Measurements from ENCODE around the gene TTLL8. TPM values are rescaled to one million over a fixed set of nuclear protein-coding genes. Genes with fewer than 3 reads are reported as not detected.

Gene TTLL8
- not detected in 2 replicates for polyA plus RNA-seq (2012; rRNA removed)
- polyA plus RNA-seq (2012; cell fraction: cytosol; rRNA removed): not detected in 2 replicates
- polyA plus RNA-seq (2012; cell fraction: nucleus; rRNA removed): not detected in 2 replicates

DNA sequence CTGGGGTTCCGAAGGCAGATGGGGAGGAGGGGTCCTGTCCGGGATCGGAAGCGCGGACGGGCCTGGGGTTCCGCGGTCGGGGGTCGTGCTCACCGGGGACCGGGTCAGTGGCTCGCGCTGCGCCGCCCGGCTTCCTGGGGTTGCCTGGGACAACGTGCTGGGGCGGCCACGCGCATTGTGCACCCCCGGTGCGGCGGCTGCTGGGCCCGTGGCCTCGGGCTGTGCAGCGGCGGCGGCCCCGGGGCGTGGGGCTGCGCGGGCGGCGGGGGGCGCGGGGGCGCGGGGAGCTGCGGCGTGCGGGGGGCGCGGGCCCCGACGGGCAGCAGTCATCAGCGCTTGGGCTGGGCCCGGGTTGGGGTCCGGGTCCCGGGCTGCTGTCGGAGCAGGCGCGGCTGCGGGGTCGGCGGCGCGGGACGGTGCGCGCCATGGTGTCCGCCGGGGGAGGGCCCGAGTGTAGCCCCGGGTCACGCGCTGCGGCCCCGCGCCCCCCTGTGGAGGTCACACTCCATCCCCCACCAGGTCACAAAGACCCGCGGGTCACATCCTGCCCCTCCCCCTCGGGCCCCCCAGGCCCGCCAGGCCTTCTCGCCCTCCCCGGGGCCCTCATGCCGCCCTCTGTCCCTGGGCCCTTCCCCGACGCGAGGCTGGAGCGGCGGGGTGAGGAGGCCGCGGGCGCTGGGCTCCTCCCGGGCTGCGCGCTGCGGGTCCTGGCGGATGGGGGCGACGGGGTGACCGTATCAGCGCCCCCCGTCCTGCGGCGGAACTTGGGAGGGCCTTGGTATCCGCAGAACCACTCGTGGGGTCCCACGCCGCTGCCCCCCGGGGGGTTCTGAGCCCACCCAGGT, at the start of gene TTLL8:
Gene TTLL8, minus strand, starts transcription at position 238 of the 845 bp plus-strand sequence.
- no peaks in the 10 kb centered on the region for H3K9me3 ChIP-seq
- ChIA-PET POLR2A (no interaction called here), CTCF (interaction anchor here (0.7 to 2.4 kb wide), 4 partner anchors 28 to 128 kb away, joined by 3 to 15 read pairs (median 4); no protein-coding TSS in a partner anchor)
- H3K4me3 ChIP-seq (ENCODE audit: low read depth in 2 of 2, low read length in 1 of 2): no peak within 1 kb of the TSS; a peak in 1 of 4 replicates
- H3K9me2 ChIP-seq: no peaks in the 10 kb centered on the region
- no peaks in the 10 kb centered on the region for H4K20me1 ChIP-seq (ENCODE audit: insufficient read depth)
- DNase-seq: peak; percentile 68
- no peaks in the 10 kb centered on the region for H3K79me2 ChIP-seq (ENCODE audit: insufficient read depth)
- no peaks in the 10 kb centered on the region for H3K36me3 ChIP-seq (replicated peaks in 1 of 2; ENCODE audit: control insufficient read depth in 1 of 2, insufficient read depth in 2 of 2, low read length in 1 of 2)
- H2AFZ ChIP-seq (ENCODE audit: low read depth): no peak within 1 kb of the TSS
- no peaks in the 10 kb centered on the region for H3F3A ChIP-seq (replicated peaks; ENCODE audit: insufficient read depth)
- no peak for TF ChIP-seq TCF12 (IDR thresholded peaks at IDR 0.05)
- no peak for TF ChIP-seq YY1 (IDR thresholded peaks at IDR 0.05; ENCODE audit: low read depth)
- TF ChIP-seq EZH2phosphoT487 (IDR thresholded peaks at IDR 0.05; ENCODE audit: borderline replicate concordance, low read depth): no peak
- no peak for TF ChIP-seq FOXM1 (IDR thresholded peaks at IDR 0.05; ENCODE audit: low read depth)
- TF ChIP-seq RCOR1 (IDR thresholded peaks at IDR 0.05; ENCODE audit: low read length): no peak
- no peak for TF ChIP-seq GATA2 (CRISPR knock-in tag; IDR thresholded peaks at IDR 0.05)
- TF ChIP-seq, protein P1, sequence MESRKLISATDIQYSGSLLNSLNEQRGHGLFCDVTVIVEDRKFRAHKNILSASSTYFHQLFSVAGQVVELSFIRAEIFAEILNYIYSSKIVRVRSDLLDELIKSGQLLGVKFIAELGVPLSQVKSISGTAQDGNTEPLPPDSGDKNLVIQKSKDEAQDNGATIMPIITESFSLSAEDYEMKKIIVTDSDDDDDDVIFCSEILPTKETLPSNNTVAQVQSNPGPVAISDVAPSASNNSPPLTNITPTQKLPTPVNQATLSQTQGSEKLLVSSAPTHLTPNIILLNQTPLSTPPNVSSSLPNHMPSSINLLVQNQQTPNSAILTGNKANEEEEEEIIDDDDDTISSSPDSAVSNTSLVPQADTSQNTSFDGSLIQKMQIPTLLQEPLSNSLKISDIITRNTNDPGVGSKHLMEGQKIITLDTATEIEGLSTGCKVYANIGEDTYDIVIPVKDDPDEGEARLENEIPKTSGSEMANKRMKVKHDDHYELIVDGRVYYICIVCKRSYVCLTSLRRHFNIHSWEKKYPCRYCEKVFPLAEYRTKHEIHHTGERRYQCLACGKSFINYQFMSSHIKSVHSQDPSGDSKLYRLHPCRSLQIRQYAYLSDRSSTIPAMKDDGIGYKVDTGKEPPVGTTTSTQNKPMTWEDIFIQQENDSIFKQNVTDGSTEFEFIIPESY (IDR thresholded peaks at IDR 0.05; ENCODE audit: borderline replicate concordance, low read depth): no peak
- no peak for TF ChIP-seq ELF1 (IDR thresholded peaks at IDR 0.05)
- TF ChIP-seq JUND (IDR thresholded peaks at IDR 0.05): no peak
- no peak for TF ChIP-seq SMC3 (IDR thresholded peaks at IDR 0.05; ENCODE audit: low read depth, low read length)
- TF ChIP-seq, protein P2, sequence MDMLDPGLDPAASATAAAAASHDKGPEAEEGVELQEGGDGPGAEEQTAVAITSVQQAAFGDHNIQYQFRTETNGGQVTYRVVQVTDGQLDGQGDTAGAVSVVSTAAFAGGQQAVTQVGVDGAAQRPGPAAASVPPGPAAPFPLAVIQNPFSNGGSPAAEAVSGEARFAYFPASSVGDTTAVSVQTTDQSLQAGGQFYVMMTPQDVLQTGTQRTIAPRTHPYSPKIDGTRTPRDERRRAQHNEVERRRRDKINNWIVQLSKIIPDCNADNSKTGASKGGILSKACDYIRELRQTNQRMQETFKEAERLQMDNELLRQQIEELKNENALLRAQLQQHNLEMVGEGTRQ (IDR thresholded peaks at IDR 0.05; ENCODE audit: borderline replicate concordance, low read depth, low read length): no peak
- no peak for TF ChIP-seq RAD21 (IDR thresholded peaks at IDR 0.05; ENCODE audit: low read length)
- TF ChIP-seq TEAD4 (IDR thresholded peaks at IDR 0.05; ENCODE audit: borderline replicate concordance, insufficient read depth): no peak
- no peak for TF ChIP-seq EP300 (IDR thresholded peaks at IDR 0.05; ENCODE audit: borderline replicate concordance in 1 of 2, low read depth in 1 of 2, low read length in 1 of 2)
- TF ChIP-seq SIN3A (IDR thresholded peaks at IDR 0.05; ENCODE audit: borderline replicate concordance, low read depth, low read length): no peak
- TF ChIP-seq NFIC (IDR thresholded peaks at IDR 0.05; ENCODE audit: borderline replicate concordance): no peak
- no peaks in the 10 kb centered on the region; a peak in 1 of 4 replicates for H3K4me1 ChIP-seq (ENCODE audit: control insufficient read depth in 1 of 2, insufficient read depth in 2 of 2, low read depth in 1 of 2, low read length in 1 of 2)
- no peak within 1 kb of the TSS for H3K9ac ChIP-seq
- no peak within 1 kb of the TSS for H3K27ac ChIP-seq (ENCODE audit: low read depth in 2 of 2, low read length in 1 of 2)
- WGBS (ENCODE audit: low lambda C conversion rate): 83% methylated on average over 1 of the region's 102 CpGs
- no peak within 1 kb of the TSS for H3K4me2 ChIP-seq
- peaks cover 15% of the 10 kb centered on the region for H3K27me3 ChIP-seq (ENCODE audit: insufficient read depth)
